Renal cortical epithelial cell (primary cell): ENCODE measurements around the gene CUEDC1. TPM values are rescaled to one million over a fixed set of nuclear protein-coding genes. Genes with fewer than 3 reads are reported as not detected.

Source experiments
- DNase-seq: peaks from one replicate; pipeline ENCODE4 v3.0.0-alpha.2; 2011; ENCODE audit warnings: low read depth
- total RNA-seq: library from RNA; depleted of rRNA; stranded (reverse); fragments of >200 nt; gene quantifications from 2 replicates; pipeline ENCODE4 v1.2.3, GENCODE V29; 2014

Gene CUEDC1
- total RNA-seq, 1 donor from 2014 or later: 20.1 TPM

DNA sequence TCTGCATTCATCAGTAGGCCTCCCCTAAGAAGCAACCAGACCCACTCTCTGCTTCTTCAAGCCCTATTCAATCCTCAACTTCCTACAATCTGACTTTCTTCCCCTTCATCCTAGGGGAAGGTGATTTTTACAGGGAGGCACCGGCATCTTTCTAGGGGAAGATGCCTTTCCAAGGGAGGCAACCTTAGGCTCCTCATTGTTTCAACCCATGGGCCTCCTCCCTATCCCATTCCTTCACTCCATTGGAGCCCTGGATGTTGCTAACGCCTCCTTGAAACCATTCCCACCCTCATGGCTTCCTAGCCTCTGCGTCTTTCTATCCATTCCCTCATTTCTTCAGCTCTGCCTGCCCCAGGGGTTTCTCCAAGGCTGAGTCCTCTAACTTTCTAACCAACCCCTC lies 2.7 kb upstream of the CUEDC1 start:
- DNase-seq: no peak

GRCh38 chr17:57957120-57957850 lies 2.1 kb upstream of the CUEDC1 start:
- no peak for DNase-seq

DNA sequence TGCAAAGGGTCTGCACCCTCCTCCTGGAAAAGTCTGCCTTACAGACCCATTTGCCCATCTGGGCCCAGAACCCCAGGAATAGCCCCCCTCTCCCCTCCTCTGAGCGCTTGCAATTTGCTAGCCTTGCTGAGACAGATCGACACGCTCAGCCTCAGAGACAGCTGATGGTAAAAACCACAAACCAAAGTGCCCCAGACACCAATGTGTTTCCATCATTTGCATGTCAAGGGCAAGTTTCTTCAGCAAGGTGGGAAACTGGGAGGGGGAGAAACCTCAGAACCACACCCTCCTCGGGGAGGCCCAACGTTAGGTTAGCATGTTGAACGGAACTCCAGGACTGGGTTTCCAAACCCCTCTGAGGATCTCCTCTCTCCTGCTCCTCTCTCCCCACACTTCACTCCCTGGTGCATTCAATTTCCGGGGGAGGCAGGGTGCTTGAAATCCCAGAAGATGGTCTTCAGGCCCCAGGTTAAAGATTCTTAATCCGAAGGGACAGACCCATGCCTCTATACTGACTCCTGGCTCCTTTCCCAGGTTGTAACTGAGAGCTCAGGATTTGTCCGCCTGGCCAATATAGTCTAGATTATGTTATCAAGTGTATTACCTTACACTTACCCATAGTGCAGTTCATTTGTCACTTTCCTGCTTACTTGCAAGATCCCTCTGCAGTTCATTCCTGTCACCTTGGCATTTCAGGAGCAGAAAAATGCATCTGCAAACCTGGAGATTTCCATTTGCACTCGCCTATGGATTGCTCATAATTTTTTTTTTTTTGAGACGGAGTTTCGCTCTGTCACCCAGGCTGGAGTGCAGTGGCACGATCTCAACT lies 1.3 kb upstream of the CUEDC1 start:
- DNase-seq: no peak

DNA sequence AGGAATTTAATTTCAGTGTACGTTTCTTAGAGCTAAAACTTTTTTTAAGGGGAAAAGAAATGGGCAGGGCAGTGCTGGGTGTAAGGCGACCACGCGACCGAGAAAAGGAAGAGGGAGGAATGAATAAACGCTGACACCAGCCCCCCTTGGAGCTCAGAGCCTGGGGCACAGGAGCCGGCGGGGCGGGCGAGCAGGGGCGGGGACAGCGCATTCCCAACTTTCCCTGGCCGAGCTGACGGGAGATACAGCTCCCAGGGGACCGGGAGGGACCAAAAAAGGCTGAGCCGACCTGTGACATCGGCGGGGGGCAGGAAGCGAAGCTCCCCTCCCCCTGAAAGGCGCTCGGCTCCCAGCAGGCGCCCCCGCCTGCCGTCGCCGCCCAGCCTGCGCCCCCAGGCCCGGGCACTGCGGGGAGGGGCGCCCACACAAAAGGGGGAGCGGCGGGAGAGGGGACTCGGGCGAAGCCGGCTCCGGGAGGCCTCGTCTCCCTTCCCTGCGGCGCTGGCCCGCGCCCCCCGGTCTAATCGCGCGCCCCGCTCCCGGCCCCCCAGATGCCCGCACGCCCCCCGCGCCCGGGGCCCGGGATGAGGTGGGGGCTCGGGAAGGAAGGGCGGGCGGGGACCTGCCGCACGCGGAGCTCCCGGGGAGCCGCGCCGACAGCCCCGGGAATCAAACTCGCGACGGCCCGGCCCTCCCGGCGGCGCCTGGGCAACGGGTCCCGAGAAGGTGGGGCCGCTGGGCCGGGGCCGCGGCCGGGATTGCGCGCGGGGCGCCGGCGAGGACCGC lies 622 bp downstream of the CUEDC1 start:
- no peak for DNase-seq

GRCh38 chr17:57953705-57954396 lies 1.4 kb downstream of the CUEDC1 start:
- no peak for DNase-seq

- no peak for DNase-seq
Observed at GRCh38 chr17:57953219-57953618, 2.0 kb downstream of the CUEDC1 start.

DNA sequence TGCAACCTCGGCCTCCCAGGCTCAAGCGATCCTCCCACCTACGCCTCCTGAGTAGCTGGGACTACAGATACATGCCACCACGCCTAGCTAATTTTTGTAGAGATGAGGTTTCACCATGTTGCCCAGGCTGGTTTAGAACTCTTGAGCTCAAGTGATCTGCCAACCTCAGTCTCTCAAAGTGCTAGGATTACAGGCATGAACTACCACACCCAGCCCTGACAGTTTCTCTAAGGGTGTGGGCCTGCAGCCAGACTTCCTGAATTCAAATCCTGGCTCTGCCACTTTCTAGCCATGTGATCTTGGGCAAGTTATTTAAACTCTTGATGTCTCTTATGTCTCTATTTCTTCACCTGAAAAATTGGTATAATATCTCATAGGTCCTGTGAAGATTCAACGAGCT lies 5.6 kb downstream of the CUEDC1 start:
- no peak for DNase-seq

GRCh38 chr17:57948555-57949420 lies 6.4 kb downstream of the CUEDC1 start:
- DNase-seq: peak; percentile 100

- DNase-seq: no peak
Observed at GRCh38 chr17:57948169-57948554, 7.0 kb downstream of the CUEDC1 start.

GRCh38 chr17:57947369-57947768 lies 7.8 kb downstream of the CUEDC1 start:
- DNase-seq: no peak

DNA sequence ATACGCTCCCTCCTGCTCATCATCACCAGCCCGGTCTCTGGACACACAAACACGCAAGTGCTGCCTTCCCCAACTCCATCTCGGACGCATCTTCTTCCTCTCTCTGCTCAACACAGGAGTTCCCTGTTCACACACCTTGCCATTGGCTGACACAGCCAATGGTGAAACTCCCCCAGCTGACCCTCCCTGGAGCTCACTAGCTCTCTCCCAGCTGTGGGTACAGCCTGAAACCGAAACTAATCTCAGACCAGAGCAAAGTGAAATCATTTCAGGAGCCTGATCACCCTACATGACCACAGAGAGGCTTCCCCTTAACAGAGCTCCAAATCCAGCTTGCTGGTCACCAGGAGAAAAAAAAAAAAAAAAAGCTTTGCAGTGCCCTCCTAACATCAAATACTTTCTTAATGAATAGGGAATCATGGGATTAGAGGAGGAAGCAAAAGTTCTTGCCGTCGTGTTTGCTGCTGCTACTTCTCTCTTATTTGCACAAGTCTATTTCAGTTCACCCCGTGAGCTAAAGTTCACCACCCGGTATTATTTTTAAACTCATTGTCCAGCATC lies 8.3 kb downstream of the CUEDC1 start:
- peak; percentile 82 for DNase-seq

DNA sequence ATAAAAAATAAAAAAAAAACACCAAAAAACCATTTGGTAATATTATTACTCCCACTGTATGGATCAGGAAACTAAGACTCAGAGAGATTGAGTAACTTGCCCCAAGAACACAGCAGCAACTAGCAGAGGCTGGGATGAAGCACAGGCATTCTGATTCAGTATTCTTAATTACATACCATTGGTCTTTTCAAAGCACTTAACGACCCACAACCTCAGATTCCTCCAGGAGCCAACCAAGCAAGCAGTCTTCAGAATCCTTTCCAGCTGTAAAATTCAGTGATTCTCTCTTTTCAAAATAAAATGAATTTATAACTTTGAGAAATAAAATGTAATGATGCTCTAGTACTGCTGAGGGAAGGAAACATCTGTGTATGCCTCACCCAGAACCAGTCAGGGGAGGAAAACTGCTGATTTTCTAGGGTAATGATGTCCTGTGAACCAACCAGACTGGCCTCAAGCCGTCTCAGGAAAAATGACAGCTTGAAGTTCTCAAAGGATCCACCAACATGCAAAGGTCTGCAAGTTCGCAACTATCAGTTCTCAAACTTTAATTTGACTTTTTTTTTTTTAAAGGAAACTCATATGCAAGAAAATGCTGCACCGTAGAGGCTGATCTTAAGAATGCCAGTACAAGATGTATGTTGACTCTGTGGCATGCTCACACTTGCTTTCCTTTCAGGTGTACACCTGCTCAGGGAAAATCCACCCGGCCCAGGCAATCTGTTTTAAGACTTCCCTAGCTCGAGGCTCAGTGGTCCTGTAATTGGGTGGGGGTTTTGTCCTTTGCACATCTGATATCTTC lies 9.0 kb downstream of the CUEDC1 start:
- DNase-seq: peak; percentile 70

- no peak for DNase-seq
Observed at GRCh38 chr17:57944908-57945307, 10.3 kb downstream of the CUEDC1 start.

DNA sequence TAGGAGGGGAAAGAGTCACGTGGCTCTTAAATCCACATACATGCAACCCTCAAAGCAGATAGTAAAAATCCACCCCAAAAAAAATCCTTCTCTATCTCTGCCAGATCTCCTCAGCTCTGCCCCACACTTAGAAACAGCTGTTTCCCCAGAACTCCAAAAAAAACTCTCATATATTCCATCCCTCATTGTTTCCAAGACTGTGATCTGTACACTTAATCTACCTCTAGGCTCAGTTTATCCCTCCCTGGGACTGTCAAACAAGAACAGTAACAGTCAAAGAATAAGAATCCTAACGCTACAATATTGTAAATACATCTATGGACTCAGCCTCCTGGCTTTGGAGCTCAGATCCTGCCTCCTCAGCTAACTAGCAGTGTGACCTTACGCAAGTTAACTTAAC lies 11.6 kb downstream of the CUEDC1 start:
- no peak for DNase-seq

GRCh38 chr17:57943140-57943539 lies 12.1 kb downstream of the CUEDC1 start:
- DNase-seq: no peak

GRCh38 chr17:57941384-57942370 lies 13.5 kb downstream of the CUEDC1 start:
- DNase-seq: no peak

DNA sequence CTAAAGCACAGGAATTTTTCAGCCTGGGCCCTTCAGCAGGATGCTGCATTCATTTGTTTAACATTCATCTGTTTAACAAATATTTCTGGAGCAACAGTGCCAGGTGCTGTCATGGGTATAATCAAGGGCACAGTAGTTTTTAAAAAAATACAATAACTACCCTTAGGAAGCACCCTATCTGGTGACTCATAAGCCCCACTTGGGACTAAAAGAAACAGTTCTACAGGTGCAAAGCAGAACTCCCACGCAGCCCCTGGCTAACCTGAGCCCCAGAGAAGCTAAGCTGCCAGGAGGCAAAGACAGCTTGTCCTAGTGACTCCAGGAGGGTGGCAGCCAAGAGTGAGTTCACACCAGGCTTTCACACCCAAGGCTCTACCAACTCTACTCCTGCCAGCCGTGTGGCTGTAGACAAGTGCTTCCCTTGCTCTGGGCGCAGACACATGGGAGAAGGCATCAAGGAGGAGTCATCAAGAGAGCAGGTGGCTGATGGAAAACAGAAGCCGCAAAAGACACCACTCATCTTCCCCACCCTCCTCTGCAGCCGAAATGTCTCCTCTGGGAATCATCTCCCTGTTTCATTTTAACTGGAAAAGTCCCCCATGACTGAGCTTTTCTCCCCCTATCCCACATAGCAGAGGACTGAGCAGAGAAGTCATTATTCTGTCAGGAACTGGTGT lies 14.4 kb downstream of the CUEDC1 start:
- DNase-seq: peak; percentile 76

- DNase-seq: no peak
Observed at GRCh38 chr17:57940231-57940630, 15.0 kb downstream of the CUEDC1 start.
